ENCODE results near the gene SSH2.

- TF ChIP-seq EP300 (IDR thresholded peaks at IDR 0.05), result no peak
- TF ChIP-seq CTCF (IDR thresholded peaks at IDR 0.05), result no peak
- no peak for TF ChIP-seq POLR2AphosphoS5 (IDR thresholded peaks at IDR 0.05)
These were observed 138.5 kb downstream of the SSH2 start for GRCh38 chr17:29791336-29792080.
